ENCODE results near the gene MCL1.

- TF ChIP-seq ARID3A (IDR thresholded peaks at IDR 0.05; ENCODE audit: low read depth, low read length) (no peak), SAFB2 (CRISPR knock-in tag; IDR thresholded peaks at IDR 0.05; ENCODE audit: borderline replicate concordance, low read depth) (no peak), GTF2F1 (IDR thresholded peaks at IDR 0.05; ENCODE audit: low read length) (no peak), ZNF232 (CRISPR knock-in tag; IDR thresholded peaks at IDR 0.05; ENCODE audit: borderline replicate concordance) (no peak)
Observed at GRCh38 chr1:150575072-150575489, 4.3 kb downstream of the MCL1 start.
